Skeletal muscle cell (primary cell): ENCODE data around the gene ATP6V1C2.
A peak's percentile ranks its signal among the peaks of the same experiment; 100 is the strongest.

Experiments used
- DNase-seq: peaks from one replicate; pipeline ENCODE4 v3.0.0-alpha.2; 2010; ENCODE audit warnings: low read depth
- H3K4me3 ChIP-seq: 2 replicates; pipeline ENCODE4 v1.5.1; 2011; ENCODE audit warnings: low read depth, mild to moderate bottlenecking, control low read depth, low read length, moderate library complexity

The ATP6V1C2 gene

GRCh38 chr2:10721396-10722251 is at the start of gene ATP6V1C2:
ATP6V1C2 (plus strand) TSS chr2:10721630; CDS start chr2:10722850, 1,220 bp downstream.
- peak within 1 kb of the TSS; percentile 24 for H3K4me3 ChIP-seq
- no peak for DNase-seq

GRCh38 chr2:10675131-10675530 is 46.3 kb upstream of the ATP6V1C2 start:
- no peak for DNase-seq
- no peak overlapping the region for H3K4me3 ChIP-seq

GRCh38 chr2:10678225-10678624 is 43.2 kb upstream of the ATP6V1C2 start:
- no peak for DNase-seq
- no peak overlapping the region for H3K4me3 ChIP-seq

- H3K4me3 ChIP-seq = no peak overlapping the region
- DNase-seq = no peak
These were observed 41.2 kb upstream of the ATP6V1C2 start for GRCh38 chr2:10680214-10680613.

- DNase-seq = no peak
- H3K4me3 ChIP-seq = no peak overlapping the region
These were observed 40.5 kb upstream of the ATP6V1C2 start for GRCh38 chr2:10680957-10681356.

- no peak for DNase-seq
- no peak overlapping the region for H3K4me3 ChIP-seq
These were observed 35.2 kb upstream of the ATP6V1C2 start for GRCh38 chr2:10686176-10686730.

GRCh38 chr2:10688921-10689807 is 32.3 kb upstream of the ATP6V1C2 start:
- DNase-seq = no peak
- H3K4me3 ChIP-seq = peak overlapping the region; percentile 100

- H3K4me3 ChIP-seq = no peak overlapping the region
- no peak for DNase-seq
These were observed 29.9 kb upstream of the ATP6V1C2 start for GRCh38 chr2:10691521-10691920.

GRCh38 chr2:10700078-10700803 is 21.2 kb upstream of the ATP6V1C2 start:
- no peak for DNase-seq
- no peak overlapping the region for H3K4me3 ChIP-seq

- no peak for DNase-seq
- H3K4me3 ChIP-seq = no peak overlapping the region
These were observed 17.3 kb upstream of the ATP6V1C2 start for GRCh38 chr2:10704034-10704594.

GRCh38 chr2:10706033-10706432 is 15.4 kb upstream of the ATP6V1C2 start:
- H3K4me3 ChIP-seq = no peak overlapping the region

GRCh38 chr2:10707831-10708230 is 13.6 kb upstream of the ATP6V1C2 start:
- no peak overlapping the region for H3K4me3 ChIP-seq
- DNase-seq = no peak

More at GRCh38 chr2:10706033-10706432, 15.4 kb upstream of the ATP6V1C2 start:
- no peak for DNase-seq

- DNase-seq = no peak
These were observed 12.0 kb upstream of the ATP6V1C2 start for GRCh38 chr2:10709290-10709939.

GRCh38 chr2:10712185-10712809 is 9.1 kb upstream of the ATP6V1C2 start:
- H3K4me3 ChIP-seq = no peak overlapping the region
- no peak for DNase-seq

More at GRCh38 chr2:10709290-10709939, 12.0 kb upstream of the ATP6V1C2 start:
- no peak overlapping the region for H3K4me3 ChIP-seq

- DNase-seq = no peak
- H3K4me3 ChIP-seq = no peak overlapping the region
These were observed 4.8 kb upstream of the ATP6V1C2 start for GRCh38 chr2:10716581-10716980.

- peak; percentile 20 for DNase-seq
- H3K4me3 ChIP-seq = no peak overlapping the region
These were observed 3.8 kb upstream of the ATP6V1C2 start for GRCh38 chr2:10717628-10718027.

- H3K4me3 ChIP-seq = no peak overlapping the region
- no peak for DNase-seq
These were observed 1.1 kb upstream of the ATP6V1C2 start for GRCh38 chr2:10720306-10720705.

GRCh38 chr2:10720947-10721395 is 459 bp upstream of the ATP6V1C2 start:
- no peak for DNase-seq

More at GRCh38 chr2:10720947-10721395, 459 bp upstream of the ATP6V1C2 start:
- H3K4me3 ChIP-seq = no peak overlapping the region
